Measurements from ENCODE around the gene OMA1.

OMA1 gene

DNA sequence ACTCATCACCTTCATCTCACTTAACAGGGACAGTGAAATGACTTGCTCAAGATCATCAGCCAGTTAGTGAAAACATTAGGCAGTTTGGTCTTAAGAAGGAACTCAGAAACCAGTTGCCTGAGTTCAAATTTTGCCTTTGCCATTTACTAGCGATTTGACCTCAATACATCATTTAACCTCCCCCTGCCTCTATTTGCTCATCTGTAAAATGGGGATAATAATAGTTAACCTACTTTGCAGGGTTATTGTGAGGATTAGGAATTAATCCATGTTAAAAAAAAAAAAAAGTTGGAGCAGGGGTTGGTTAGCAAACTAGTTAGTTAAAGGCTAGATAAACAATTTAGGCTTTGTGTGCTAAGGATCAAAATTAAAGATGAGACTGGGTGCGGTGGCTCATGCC, 41.1 kb upstream of the OMA1 start:
- TF ChIP-seq, protein P1, sequence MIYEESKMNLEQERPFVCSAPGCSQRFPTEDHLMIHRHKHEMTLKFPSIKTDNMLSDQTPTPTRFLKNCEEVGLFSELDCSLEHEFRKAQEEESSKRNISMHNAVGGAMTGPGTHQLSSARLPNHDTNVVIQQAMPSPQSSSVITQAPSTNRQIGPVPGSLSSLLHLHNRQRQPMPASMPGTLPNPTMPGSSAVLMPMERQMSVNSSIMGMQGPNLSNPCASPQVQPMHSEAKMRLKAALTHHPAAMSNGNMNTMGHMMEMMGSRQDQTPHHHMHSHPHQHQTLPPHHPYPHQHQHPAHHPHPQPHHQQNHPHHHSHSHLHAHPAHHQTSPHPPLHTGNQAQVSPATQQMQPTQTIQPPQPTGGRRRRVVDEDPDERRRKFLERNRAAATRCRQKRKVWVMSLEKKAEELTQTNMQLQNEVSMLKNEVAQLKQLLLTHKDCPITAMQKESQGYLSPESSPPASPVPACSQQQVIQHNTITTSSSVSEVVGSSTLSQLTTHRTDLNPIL (CRISPR knock-in tag; IDR thresholded peaks at IDR 0.05; ENCODE audit: low read depth), result no peak
- TF ChIP-seq ZFP3 (CRISPR knock-in tag; IDR thresholded peaks at IDR 0.05), result no peak
- TF ChIP-seq ZC3H10 (CRISPR knock-in tag; IDR thresholded peaks at IDR 0.05), result no peak
- TF ChIP-seq ARNTL (CRISPR knock-in tag; IDR thresholded peaks at IDR 0.05; ENCODE audit: borderline replicate concordance, low read depth), result no peak
- no peak for TF ChIP-seq ISL1 (CRISPR knock-in tag; IDR thresholded peaks at IDR 0.05)
- no peak for TF ChIP-seq SNAI2 (CRISPR knock-in tag; IDR thresholded peaks at IDR 0.05)
- no peak for TF ChIP-seq OSR1 (CRISPR knock-in tag; IDR thresholded peaks at IDR 0.05)
- no peak for TF ChIP-seq CSDC2 (CRISPR knock-in tag; IDR thresholded peaks at IDR 0.05)
- TF ChIP-seq, protein P2, sequence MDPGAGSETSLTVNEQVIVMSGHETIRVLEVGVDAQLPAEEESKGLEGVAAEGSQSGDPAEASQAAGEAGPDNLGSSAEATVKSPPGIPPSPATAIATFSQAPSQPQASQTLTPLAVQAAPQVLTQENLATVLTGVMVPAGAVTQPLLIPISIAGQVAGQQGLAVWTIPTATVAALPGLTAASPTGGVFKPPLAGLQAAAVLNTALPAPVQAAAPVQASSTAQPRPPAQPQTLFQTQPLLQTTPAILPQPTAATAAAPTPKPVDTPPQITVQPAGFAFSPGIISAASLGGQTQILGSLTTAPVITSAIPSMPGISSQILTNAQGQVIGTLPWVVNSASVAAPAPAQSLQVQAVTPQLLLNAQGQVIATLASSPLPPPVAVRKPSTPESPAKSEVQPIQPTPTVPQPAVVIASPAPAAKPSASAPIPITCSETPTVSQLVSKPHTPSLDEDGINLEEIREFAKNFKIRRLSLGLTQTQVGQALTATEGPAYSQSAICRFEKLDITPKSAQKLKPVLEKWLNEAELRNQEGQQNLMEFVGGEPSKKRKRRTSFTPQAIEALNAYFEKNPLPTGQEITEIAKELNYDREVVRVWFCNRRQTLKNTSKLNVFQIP (CRISPR knock-in tag; IDR thresholded peaks at IDR 0.05; ENCODE audit: borderline replicate concordance, low read depth), result no peak
- TF ChIP-seq TCF4 (CRISPR knock-in tag; IDR thresholded peaks at IDR 0.05; ENCODE audit: borderline replicate concordance), result no peak
- TF ChIP-seq, protein P3, sequence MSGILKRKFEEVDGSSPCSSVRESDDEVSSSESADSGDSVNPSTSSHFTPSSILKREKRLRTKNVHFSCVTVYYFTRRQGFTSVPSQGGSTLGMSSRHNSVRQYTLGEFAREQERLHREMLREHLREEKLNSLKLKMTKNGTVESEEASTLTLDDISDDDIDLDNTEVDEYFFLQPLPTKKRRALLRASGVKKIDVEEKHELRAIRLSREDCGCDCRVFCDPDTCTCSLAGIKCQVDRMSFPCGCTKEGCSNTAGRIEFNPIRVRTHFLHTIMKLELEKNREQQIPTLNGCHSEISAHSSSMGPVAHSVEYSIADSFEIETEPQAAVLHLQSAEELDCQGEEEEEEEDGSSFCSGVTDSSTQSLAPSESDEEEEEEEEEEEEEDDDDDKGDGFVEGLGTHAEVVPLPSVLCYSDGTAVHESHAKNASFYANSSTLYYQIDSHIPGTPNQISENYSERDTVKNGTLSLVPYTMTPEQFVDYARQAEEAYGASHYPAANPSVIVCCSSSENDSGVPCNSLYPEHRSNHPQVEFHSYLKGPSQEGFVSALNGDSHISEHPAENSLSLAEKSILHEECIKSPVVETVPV (CRISPR knock-in tag; IDR thresholded peaks at IDR 0.05), result no peak
- TF ChIP-seq ZFP30 (CRISPR knock-in tag; IDR thresholded peaks at IDR 0.05), result no peak
- no peak for TF ChIP-seq GLIS3 (CRISPR knock-in tag; IDR thresholded peaks at IDR 0.05)
- TF ChIP-seq BACH2 (CRISPR knock-in tag; IDR thresholded peaks at IDR 0.05; ENCODE audit: borderline replicate concordance), result no peak
- ATAC-seq, result no peak

DNA sequence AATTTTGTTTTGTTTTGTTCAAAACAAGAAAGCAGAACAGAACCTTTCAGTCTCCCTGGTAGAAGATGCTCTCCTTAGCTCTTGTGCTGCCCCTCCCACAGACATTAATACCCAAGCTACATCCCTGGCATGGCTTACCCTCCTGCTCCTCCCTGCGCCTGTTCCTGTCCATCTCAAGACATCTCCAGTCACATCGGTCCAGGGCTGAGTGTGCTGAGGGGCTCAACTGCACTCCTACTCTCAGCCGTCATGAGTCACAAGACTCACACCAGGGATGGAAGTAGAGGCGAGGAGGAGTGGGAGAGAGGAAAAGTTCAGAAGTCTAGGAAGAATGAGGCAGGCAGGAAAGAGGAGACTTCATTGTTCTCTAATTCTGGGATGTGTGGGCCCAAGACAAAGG, 39.7 kb upstream of the OMA1 start:
- TF ChIP-seq ZNF8 (CRISPR knock-in tag; IDR thresholded peaks at IDR 0.05), result no peak
- no peak for TF ChIP-seq SNAI2 (CRISPR knock-in tag; IDR thresholded peaks at IDR 0.05)
- no peak for TF ChIP-seq ZFP3 (CRISPR knock-in tag; IDR thresholded peaks at IDR 0.05)
- TF ChIP-seq, protein P4, sequence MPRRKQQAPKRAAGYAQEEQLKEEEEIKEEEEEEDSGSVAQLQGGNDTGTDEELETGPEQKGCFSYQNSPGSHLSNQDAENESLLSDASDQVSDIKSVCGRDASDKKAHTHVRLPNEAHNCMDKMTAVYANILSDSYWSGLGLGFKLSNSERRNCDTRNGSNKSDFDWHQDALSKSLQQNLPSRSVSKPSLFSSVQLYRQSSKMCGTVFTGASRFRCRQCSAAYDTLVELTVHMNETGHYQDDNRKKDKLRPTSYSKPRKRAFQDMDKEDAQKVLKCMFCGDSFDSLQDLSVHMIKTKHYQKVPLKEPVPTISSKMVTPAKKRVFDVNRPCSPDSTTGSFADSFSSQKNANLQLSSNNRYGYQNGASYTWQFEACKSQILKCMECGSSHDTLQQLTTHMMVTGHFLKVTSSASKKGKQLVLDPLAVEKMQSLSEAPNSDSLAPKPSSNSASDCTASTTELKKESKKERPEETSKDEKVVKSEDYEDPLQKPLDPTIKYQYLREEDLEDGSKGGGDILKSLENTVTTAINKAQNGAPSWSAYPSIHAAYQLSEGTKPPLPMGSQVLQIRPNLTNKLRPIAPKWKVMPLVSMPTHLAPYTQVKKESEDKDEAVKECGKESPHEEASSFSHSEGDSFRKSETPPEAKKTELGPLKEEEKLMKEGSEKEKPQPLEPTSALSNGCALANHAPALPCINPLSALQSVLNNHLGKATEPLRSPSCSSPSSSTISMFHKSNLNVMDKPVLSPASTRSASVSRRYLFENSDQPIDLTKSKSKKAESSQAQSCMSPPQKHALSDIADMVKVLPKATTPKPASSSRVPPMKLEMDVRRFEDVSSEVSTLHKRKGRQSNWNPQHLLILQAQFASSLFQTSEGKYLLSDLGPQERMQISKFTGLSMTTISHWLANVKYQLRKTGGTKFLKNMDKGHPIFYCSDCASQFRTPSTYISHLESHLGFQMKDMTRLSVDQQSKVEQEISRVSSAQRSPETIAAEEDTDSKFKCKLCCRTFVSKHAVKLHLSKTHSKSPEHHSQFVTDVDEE (CRISPR knock-in tag; IDR thresholded peaks at IDR 0.05), result no peak
- TF ChIP-seq TOX (CRISPR knock-in tag; IDR thresholded peaks at IDR 0.05; ENCODE audit: borderline replicate concordance), result no peak
- no peak for TF ChIP-seq BACH2 (CRISPR knock-in tag; IDR thresholded peaks at IDR 0.05; ENCODE audit: borderline replicate concordance)
- no peak for TF ChIP-seq ARNTL (CRISPR knock-in tag; IDR thresholded peaks at IDR 0.05; ENCODE audit: borderline replicate concordance, low read depth)
- no peak for ATAC-seq

DNA sequence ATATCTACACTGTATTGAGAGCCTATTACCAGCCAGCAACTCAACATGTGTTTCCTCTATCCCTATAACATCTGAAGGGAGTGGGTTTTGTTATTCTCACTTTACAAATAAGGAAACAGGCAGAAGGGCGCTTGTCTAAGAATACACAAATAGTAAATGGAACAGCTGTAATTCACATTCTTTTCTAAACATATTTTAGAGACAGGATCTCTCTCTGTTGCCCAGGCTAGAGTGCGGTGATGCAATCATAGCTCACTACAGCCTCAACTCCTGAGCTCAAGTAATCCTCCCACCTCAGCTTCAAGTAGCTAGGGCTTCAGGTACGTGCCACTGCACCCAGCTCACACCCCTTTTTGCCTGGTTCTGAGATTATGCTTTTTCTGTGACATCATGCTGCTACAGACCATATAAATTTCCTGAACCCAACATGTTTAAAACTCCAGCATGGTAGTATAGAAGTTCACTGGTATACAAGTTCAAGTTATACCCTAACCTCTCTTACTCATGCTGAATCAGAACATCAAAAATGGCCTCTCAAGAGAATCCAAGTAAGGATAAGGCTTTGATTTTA, 39.1 kb upstream of the OMA1 start:
- TF ChIP-seq PPARA (CRISPR knock-in tag; IDR thresholded peaks at IDR 0.05; ENCODE audit: borderline replicate concordance) (no peak), ZNF8 (CRISPR knock-in tag; IDR thresholded peaks at IDR 0.05) (no peak), SNAI2 (CRISPR knock-in tag; IDR thresholded peaks at IDR 0.05) (no peak), ZNF70 (CRISPR knock-in tag; IDR thresholded peaks at IDR 0.05) (no peak), CSDC2 (CRISPR knock-in tag; IDR thresholded peaks at IDR 0.05) (no peak), ZC3H10 (CRISPR knock-in tag; IDR thresholded peaks at IDR 0.05) (no peak), TCF4 (CRISPR knock-in tag; IDR thresholded peaks at IDR 0.05; ENCODE audit: borderline replicate concordance) (no peak), GLIS3 (CRISPR knock-in tag; IDR thresholded peaks at IDR 0.05) (no peak)
- TF ChIP-seq, protein P1 (CRISPR knock-in tag; IDR thresholded peaks at IDR 0.05; ENCODE audit: low read depth), result no peak
- TF ChIP-seq, protein P5, sequence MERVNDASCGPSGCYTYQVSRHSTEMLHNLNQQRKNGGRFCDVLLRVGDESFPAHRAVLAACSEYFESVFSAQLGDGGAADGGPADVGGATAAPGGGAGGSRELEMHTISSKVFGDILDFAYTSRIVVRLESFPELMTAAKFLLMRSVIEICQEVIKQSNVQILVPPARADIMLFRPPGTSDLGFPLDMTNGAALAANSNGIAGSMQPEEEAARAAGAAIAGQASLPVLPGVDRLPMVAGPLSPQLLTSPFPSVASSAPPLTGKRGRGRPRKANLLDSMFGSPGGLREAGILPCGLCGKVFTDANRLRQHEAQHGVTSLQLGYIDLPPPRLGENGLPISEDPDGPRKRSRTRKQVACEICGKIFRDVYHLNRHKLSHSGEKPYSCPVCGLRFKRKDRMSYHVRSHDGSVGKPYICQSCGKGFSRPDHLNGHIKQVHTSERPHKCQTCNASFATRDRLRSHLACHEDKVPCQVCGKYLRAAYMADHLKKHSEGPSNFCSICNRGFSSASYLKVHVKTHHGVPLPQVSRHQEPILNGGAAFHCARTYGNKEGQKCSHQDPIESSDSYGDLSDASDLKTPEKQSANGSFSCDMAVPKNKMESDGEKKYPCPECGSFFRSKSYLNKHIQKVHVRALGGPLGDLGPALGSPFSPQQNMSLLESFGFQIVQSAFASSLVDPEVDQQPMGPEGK (CRISPR knock-in tag; IDR thresholded peaks at IDR 0.05; ENCODE audit: borderline replicate concordance), result no peak
- TF ChIP-seq, protein P2 (CRISPR knock-in tag; IDR thresholded peaks at IDR 0.05; ENCODE audit: borderline replicate concordance, low read depth), result no peak
- no peak; the same call in 2 of the 3 replicates for ATAC-seq
